Sigmoid colon (tissue), 7 donors: ENCODE data around the gene HOXA13. TPM values are rescaled to one million over a fixed set of nuclear protein-coding genes. Genes with fewer than 3 reads are reported as not detected.

Source experiments
- DNase-seq: peaks from one replicate; pipeline ENCODE4 v3.0.0-alpha.2; 2019
- H3K27ac ChIP-seq, 4 donors: fragments of 200-600 bp; sonication (generic); one replicate each; pipeline ENCODE4 v1.5.1; 2016 to 2019; ENCODE audit warnings: mild to moderate bottlenecking in 1 of 4
- H3K27me3 ChIP-seq, 3 donors: fragments of 200-600 bp; sonication (generic); one replicate each; pipeline ENCODE4 v1.5.1; 2019; ENCODE audit warnings: mild to moderate bottlenecking in 1 of 3
- H3K36me3 ChIP-seq, 4 donors: fragments of 200-600 bp; sonication (generic); one replicate each; pipeline ENCODE4 v1.5.1; 2016 to 2019
- H3K4me1 ChIP-seq, 4 donors: fragments of 200-600 bp; sonication (generic); one replicate each; pipeline ENCODE4 v1.5.1; 2017 to 2019
- H3K4me3 ChIP-seq, 4 donors: fragments of 200-600 bp; sonication (generic); one replicate each; pipeline ENCODE4 v1.5.1; 2017 to 2019; ENCODE audit warnings: mild to moderate bottlenecking in 2 of 4, moderate library complexity in 1 of 4
- H3K9me3 ChIP-seq, 4 donors: fragments of 200-600 bp in 3 of 4; sonication (generic) in 3 of 4; one replicate each; pipeline versions ENCODE4 v1.5.1 to v1.6.1; 2013 to 2019
- CTCF ChIP-seq, 4 experiments: fragments of 450-650 bp in 3 of 4; fragments of 200-600 bp in 1 of 4; IDR thresholded peaks; one replicate each; pipeline ENCODE4 v1.5.1; 2016 to 2019; ENCODE audit warnings: antibody characterized with exemption in 4 of 4, mild to moderate bottlenecking in 3 of 4, moderate library complexity in 2 of 4
- EP300 ChIP-seq, 4 donors: sonication (generic); formaldehyde crosslinking; IDR thresholded peaks; one replicate each; pipeline ENCODE4 v1.6.1; 2017; ENCODE audit warnings: antibody characterized with exemption in 4 of 4
- POLR2A ChIP-seq, 2 donors: fragments of 450-650 bp; IDR thresholded peaks; one replicate each; pipeline ENCODE4 v1.6.1; 2016; ENCODE audit warnings: antibody characterized with exemption in 2 of 2, mild to moderate bottlenecking in 2 of 2, moderate library complexity in 2 of 2
- POLR2AphosphoS5 ChIP-seq, 4 donors: sonication (generic); formaldehyde crosslinking; IDR thresholded peaks; one replicate each; pipeline ENCODE4 v1.6.1; 2017; ENCODE audit warnings: antibody characterized with exemption in 4 of 4
- WGBS, 2 donors: extraction: QIAGEN DNeasy Blood & Tissue Kit; methylation state at CpG; one replicate each; pipeline ENCODE4 v1.1.7; 2013; 5-methylcytosine and 5-hydroxymethylcytosine counted together
- intact Hi-C: fragments of 100-400 bp; cut with DNase I; formaldehyde crosslinking; loops from one replicate; pipeline ENCODE4 v1.15.1; 2023
- polyA plus RNA-seq, 3 donors: library from polyadenylated mRNA; stranded (reverse); fragments of 200-250 nt; gene quantifications; one replicate each; pipeline ENCODE4 v1.2.3, GENCODE V29; 2013
- total RNA-seq, 4 donors: library from RNA; depleted of rRNA; stranded (reverse); fragments of >200 nt; gene quantifications; one replicate each; pipeline ENCODE4 v1.1.0, GENCODE V29; 2016
- donor health status: healthy with polysubstance abuse.
- donor health status: Bipolar disorder and iron deficiency.
- donor health status: healthy.

The HOXA13 gene
- total and polyA plus RNA-seq, 7 donors, result 9.4 to 35.3 (median 20.8) TPM

DNA sequence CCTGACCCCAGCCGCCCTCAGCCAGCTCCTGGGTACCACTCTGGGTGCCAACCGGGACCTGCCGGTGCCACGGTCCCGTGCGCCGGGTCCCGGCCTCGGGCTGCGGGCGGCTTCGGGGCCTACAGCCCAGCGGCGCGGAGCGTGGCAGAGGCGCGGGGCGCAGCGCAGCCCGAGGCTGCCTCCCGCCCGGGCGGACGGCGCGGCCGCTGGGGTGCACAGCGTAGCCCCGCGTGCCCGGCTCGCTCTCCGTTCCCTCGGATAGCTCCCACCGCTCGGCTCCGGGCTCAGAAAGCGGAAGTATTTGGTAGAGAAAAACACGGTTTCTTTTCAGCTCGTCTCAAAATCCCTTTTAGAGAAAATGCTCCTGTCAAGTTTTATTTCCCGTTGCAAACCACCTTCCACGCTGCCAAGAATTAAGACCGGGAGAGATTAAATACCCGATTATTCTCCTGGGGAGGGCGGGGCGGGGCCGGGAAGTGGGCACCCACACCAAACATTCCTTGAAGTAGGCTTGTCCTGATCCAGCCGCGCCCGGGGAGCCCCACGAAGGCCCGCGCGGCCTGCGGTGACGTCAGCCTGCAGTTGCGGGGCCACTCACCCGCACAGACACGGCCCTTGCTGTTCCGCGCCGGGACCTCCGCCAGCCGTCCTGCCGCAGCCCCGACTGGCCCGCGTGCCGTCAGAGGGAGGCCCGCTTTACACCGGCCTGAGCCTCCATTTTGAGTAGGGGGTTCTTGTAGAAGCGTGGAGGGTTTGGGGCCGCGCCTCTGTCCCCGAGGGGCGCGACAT lies 7.2 kb downstream of the HOXA13 start:
- peaks cover 0 to 73% (median 55%) of the 10 kb centered on the region in 4 donors for H3K4me1 ChIP-seq
- H3K36me3 ChIP-seq, result no peaks in the 10 kb centered on the region
- WGBS, 2 donors, result 1 to 3% methylated on average over 78 of the region's 78 CpGs
- intact Hi-C loops, result loop anchor here (10.0 kb wide), 1 partner anchor 982 kb away; no protein-coding TSS in a partner anchor
- H3K27ac ChIP-seq, result peak overlapping the region in 3 of 4 donors; percentile 97 to 98 (median 98)
- no peaks in the 10 kb centered on the region for H3K9me3 ChIP-seq
- H3K27me3 ChIP-seq, result peaks cover 0 to 23% (median 0%) of the 10 kb centered on the region in 3 donors
- peak overlapping the region; percentile 43 to 76 (median 64) for H3K4me3 ChIP-seq
- no peak for TF ChIP-seq CTCF (IDR thresholded peaks at IDR 0.05)
- peak in 3 of 4 donors; percentile 17 to 64 (median 41) for TF ChIP-seq POLR2AphosphoS5 (IDR thresholded peaks at IDR 0.05)
- peak; percentile 86 for DNase-seq

DNA sequence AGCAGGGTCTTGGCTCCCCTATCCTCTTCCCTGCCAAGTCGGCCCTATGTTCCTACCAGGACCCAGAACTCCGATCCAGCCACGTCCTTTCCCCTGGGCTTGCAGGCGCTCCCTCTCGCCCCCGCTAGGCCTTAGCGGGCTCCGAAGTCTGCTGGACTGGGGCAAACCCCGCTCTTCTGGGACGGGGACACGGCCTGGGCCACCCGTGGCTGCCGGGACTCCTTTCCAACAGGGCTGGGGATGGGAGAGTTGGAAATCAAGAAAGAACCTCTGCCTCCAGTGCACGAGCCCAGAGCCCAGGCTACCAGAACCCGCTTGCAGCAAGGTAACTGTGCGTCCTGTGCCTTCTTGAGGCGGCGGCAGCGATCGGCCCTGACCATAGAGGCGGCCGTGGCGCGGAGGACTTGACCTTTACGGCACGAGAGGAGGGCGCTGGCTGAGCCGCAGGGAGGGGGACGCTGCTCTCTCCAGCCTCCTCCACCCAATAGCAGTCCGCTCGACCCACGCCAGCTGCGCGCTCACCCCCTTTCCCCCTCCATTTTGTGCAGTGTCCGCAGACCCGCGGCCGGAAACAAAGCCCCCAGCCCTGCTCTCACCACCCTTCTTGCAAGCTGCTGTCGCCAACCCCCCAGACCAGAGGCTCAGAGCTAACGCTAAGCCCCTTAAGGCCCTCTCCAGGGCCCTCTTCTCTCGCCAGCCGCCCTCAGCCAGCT lies 7.9 kb downstream of the HOXA13 start:
- Histone ChIP-seq H3K27ac (peak overlapping the region in 3 of 4 donors; percentile 97 to 98 (median 98)), H3K4me3 (peak overlapping the region; percentile 43 to 76 (median 64)), H3K9me3 (no peaks in the 10 kb centered on the region), H3K36me3 (no peaks in the 10 kb centered on the region), H3K27me3 (peaks cover 0 to 20% (median 0%) of the 10 kb centered on the region in 3 donors), H3K4me1 (peaks cover 0 to 79% (median 53%) of the 10 kb centered on the region in 4 donors)
- TF ChIP-seq EP300 (IDR thresholded peaks at IDR 0.05) (no peak), CTCF (IDR thresholded peaks at IDR 0.05) (no peak), POLR2AphosphoS5 (IDR thresholded peaks at IDR 0.05) (peak; percentile 49 to 75 (median 58)), POLR2A (IDR thresholded peaks at IDR 0.05) (peak in 1 of 2 donors; percentile 44)
- 5 to 18% methylated on average over 42 of the region's 42 CpGs for WGBS, 2 donors
- peak; percentile 91 for DNase-seq
- intact Hi-C loops, result loop anchor here (10.0 kb wide), 1 partner anchor 983 kb away; no protein-coding TSS in a partner anchor

DNA sequence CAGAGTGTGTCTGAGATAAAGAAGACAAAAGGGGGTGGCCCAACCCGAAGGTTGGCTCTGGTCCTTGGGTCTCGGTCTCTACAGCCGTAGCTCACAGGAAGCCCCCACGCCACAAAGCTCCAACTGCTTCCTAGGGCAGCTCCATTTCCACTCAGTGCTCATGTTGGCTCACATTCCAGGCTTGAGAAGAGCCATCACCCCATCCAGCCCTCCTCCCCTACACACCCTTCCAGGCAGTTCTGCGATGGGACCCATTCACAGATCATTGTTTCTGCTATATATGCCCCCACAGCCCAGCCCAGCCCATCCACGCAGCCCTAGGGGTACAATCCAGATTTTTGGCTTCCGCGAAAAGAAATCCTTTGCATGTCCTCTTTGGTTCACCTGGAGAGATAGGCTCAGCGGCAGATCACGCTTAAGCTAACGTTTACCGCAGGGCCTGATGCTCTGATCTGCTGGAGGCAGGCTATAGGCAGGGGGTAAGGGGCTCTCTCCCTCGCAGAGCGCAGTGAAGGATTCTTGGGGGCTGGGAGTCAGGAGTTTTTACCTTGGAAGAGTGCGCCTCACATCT lies 8.6 kb downstream of the HOXA13 start:
- intact Hi-C loops, result loop anchor here (10.0 kb wide), 1 partner anchor 984 kb away; no protein-coding TSS in a partner anchor
- WGBS, 2 donors, result 15 to 37% methylated on average over 15 of the region's 15 CpGs
- H3K9me3 ChIP-seq, result no peaks in the 10 kb centered on the region
- no peaks in the 10 kb centered on the region for H3K36me3 ChIP-seq
- H3K4me1 ChIP-seq, result peaks cover 0 to 87% (median 49%) of the 10 kb centered on the region in 4 donors
- H3K4me3 ChIP-seq, result peak overlapping the region; percentile 43 to 76 (median 64)
- H3K27ac ChIP-seq, result peak overlapping the region in 3 of 4 donors; percentile 97 to 98 (median 98)
- no peak for TF ChIP-seq CTCF (IDR thresholded peaks at IDR 0.05)
- no peak for TF ChIP-seq POLR2AphosphoS5 (IDR thresholded peaks at IDR 0.05)
- no peak for TF ChIP-seq EP300 (IDR thresholded peaks at IDR 0.05)
- TF ChIP-seq POLR2A (IDR thresholded peaks at IDR 0.05), result no peak
- H3K27me3 ChIP-seq, result peaks cover 0 to 20% (median 0%) of the 10 kb centered on the region in 3 donors
- no peak for DNase-seq

DNA sequence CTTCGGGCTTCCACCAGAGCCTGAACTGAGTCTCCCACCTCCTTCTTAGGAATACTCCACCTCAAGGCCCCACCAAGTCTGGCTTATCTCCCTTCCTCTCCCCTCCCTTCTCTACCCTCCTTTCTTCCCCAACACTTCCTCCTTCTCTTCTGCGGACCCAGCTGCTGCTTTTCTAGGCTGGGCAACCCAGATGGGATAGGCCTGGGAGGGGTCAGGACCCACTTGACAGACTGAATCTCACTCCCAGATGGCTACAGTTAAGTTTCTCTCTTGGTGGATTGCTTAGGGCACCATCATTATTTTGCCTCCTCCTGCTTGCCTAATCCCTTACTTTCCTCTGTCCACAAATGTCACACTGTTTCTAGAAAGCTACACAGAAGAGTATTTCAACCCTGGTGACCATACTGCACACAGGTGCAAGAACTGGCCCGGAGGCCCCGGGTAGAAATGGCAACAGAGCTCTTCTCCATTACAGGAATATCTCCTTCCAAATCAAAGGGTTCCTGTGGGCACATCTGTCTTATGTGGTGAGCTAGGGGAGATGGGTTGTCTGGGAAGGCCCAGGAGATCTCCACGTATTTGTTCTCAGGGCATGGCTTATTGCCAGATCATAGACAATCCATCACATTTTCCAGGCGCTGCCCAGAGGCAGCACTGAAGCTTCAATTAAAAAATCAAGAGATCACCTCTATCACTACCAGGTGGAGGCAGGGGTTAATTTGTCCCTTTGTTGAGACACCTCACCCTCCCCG lies 9.7 kb downstream of the HOXA13 start:
- Histone ChIP-seq H3K36me3 (no peaks in the 10 kb centered on the region), H3K9me3 (no peaks in the 10 kb centered on the region), H3K27ac (peak overlapping the region in 3 of 4 donors; percentile 97 to 98 (median 98)), H3K4me3 (peak overlapping the region in 2 of 4 donors; percentile 72 to 76), H3K4me1 (peaks cover 0 to 87% (median 49%) of the 10 kb centered on the region in 4 donors), H3K27me3 (peaks cover 0 to 20% (median 0%) of the 10 kb centered on the region in 3 donors)
- TF ChIP-seq EP300 (IDR thresholded peaks at IDR 0.05) (no peak), POLR2AphosphoS5 (IDR thresholded peaks at IDR 0.05) (no peak), CTCF (IDR thresholded peaks at IDR 0.05) (no peak), POLR2A (IDR thresholded peaks at IDR 0.05) (no peak)
- intact Hi-C loops, result loop anchor here (10.0 kb wide), 1 partner anchor 985 kb away; no protein-coding TSS in a partner anchor
- WGBS, 2 donors, result 10 to 42% methylated on average over 7 of the region's 7 CpGs
- no peak for DNase-seq
